SH-SY5Y (cell line): ENCODE results near the gene BDH1.

Experiments
- GATA2 ChIP-seq: IDR thresholded peaks from 2 replicates; pipeline ENCODE4 v1.6.1; 2011; ENCODE audit warnings: mild to moderate bottlenecking, low read depth, low read length
- GATA3 ChIP-seq: IDR thresholded peaks from 2 replicates; pipeline ENCODE4 v1.6.1; 2011; ENCODE audit warnings: low read depth, mild to moderate bottlenecking, low read length, moderate library complexity

DNA sequence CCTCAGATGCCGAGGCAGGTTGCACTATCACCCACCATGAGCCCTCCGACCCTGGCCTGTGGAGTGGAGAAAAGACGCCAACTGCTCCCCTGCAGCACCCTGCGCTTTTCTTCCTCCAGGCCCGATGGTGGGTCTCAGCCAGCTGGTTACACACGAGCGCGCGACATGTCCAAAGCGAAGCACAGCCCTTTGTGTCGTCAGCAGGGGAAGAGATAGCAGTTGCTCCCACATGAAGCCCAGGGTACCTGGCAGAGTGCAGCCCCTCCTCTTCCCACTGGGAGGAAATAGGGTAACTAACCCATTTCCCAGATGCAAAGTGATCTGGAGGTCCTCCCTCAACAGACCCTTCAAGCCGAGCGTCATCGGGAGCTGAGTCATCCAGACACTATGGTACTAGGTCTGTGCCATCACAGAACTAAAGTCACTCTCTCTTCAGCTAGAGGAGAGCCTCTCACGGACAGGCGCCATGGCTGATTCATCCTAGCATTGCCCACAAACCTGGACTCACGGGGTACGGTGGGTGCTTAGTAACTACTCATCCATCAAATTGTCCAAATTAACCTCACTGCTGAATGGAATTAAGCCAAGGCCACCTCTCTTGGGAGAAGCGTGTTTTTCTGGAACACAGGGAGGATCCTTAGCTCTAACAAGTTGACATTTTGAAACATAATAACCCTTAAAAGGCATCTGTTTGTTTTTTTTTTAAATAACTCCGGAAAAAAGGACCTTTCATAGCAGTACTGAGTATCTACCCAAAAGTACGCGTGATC, 45.2 kb upstream of the BDH1 start:
- TF ChIP-seq GATA2 (no peak), GATA3 (no peak)
